HG02981 (cell line): ENCODE data around the gene TSGA10IP.
"Not testable (repeated sequence)": the region's sequence is repeated elsewhere in the genome, so short reads cannot be mapped to it uniquely, and the experiment has no call there.

ENCODE experiments used
- ATAC-seq: cut with Tn5 transposase; IDR thresholded peaks from one replicate; pipeline ENCODE4 v1.9.1; 2021; ENCODE audit warnings: mild to moderate bottlenecking, moderate library complexity; ENCODE audit not compliant: unreplicated experiment

TSGA10IP gene

GRCh38 chr11:65945941-65946558 is 770 bp downstream of the TSGA10IP start:
- ATAC-seq: no peak

- no peak for ATAC-seq
These were observed 1.4 kb downstream of the TSGA10IP start for GRCh38 chr11:65946655-65947054.

GRCh38 chr11:65947133-65947532 is 1.9 kb downstream of the TSGA10IP start:
- ATAC-seq: no peak

GRCh38 chr11:65947603-65948125 is 2.4 kb downstream of the TSGA10IP start:
- no peak for ATAC-seq

- ATAC-seq: not testable (repeated sequence)
These were observed 5.4 kb downstream of the TSGA10IP start for GRCh38 chr11:65950711-65951110.

- not testable (repeated sequence) for ATAC-seq
These were observed 6.4 kb downstream of the TSGA10IP start for GRCh38 chr11:65951641-65952040.

- no peak for ATAC-seq
These were observed 6.8 kb downstream of the TSGA10IP start for GRCh38 chr11:65952052-65952521.

GRCh38 chr11:65953471-65953870 is 8.2 kb downstream of the TSGA10IP start:
- ATAC-seq: no peak

GRCh38 chr11:65954771-65955170 is 9.5 kb downstream of the TSGA10IP start:
- no peak for ATAC-seq

- no peak for ATAC-seq
These were observed 13.0 kb downstream of the TSGA10IP start for GRCh38 chr11:65958291-65958690.

- ATAC-seq: no peak
These were observed 13.6 kb downstream of the TSGA10IP start for GRCh38 chr11:65958774-65959420.

GRCh38 chr11:65960824-65961266 is 15.6 kb downstream of the TSGA10IP start:
- no peak for ATAC-seq

GRCh38 chr11:65961267-65962140 is 16.2 kb downstream of the TSGA10IP start, which contains the start of gene SART1:
Gene SART1 (plus strand): TSS chr11:65961734. CDS start chr11:65961781, 47 bp downstream.
- ATAC-seq: peak; percentile 75

- ATAC-seq: no peak
These were observed 16.9 kb downstream of the TSGA10IP start for GRCh38 chr11:65962141-65962564.

GRCh38 chr11:65964906-65965305 is 19.6 kb downstream of the TSGA10IP start:
- no peak for ATAC-seq

- no peak for ATAC-seq
These were observed 20.9 kb downstream of the TSGA10IP start for GRCh38 chr11:65965986-65966762.

- ATAC-seq: no peak
These were observed 22.2 kb downstream of the TSGA10IP start for GRCh38 chr11:65967329-65967934.

GRCh38 chr11:65968600-65969482 is 23.6 kb downstream of the TSGA10IP start:
- no peak for ATAC-seq

- no peak for ATAC-seq
These were observed 26.8 kb downstream of the TSGA10IP start for GRCh38 chr11:65972116-65972515.
